ENCODE data around the gene TBC1D20.

TBC1D20 gene

DNA sequence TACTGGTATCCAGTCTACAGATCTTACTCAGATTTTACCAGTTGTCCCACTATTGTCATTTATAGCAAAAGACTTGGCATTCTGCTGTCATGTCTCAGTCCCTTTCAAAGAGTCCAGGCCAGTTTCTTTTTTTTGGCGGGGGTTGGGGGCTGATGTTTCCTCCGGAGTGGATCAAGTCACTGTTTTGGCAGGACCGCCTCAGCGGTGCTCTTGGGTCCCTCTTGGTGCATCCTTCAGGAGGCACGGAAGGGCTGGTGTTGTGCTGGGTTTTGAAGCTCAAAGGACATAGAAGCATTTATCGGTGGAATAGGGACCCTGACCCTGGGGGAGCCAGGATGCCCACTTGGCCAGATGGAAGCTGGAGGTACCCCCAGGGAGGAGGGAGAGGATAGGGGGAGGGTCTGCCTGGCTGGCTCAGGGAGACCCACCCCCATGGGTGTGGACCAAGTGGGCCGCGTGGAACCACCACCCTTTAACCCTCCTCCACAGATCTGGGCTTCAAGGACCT is 43.4 kb downstream of the TBC1D20 start:
- no peak for DNase-seq

GRCh38 chr20:417801-418342 is 44.5 kb downstream of the TBC1D20 start:
- DNase-seq: no peak

- no peak for DNase-seq
Observed at GRCh38 chr20:416950-417800, 45.2 kb downstream of the TBC1D20 start.

DNA sequence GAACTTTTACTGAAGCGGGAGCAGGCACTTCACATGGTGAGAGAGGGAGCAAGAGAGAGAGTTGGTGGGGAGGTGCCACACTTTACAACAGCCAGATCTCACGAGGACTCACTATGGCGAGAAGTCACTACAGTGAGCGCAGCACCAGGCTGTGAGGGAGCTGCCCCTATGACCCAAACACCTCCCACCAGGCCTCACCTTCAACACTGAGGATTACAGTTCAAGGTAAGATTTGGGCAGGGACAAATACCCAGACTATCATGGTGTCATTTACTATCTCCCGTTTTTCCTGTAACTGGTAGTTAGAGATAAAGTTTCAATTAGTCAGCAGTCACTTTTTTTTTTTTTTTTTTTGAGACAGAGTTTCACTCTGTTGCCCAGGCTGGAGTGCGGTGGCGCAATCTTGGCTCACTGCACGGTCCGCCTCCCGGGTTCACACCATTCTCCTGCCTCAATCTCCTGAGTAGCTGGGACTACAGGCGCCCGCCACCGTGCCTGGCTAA is 46.5 kb downstream of the TBC1D20 start:
- no peak for DNase-seq

- DNase-seq: no peak
Observed at GRCh38 chr20:414161-414560, 48.2 kb downstream of the TBC1D20 start.

DNA sequence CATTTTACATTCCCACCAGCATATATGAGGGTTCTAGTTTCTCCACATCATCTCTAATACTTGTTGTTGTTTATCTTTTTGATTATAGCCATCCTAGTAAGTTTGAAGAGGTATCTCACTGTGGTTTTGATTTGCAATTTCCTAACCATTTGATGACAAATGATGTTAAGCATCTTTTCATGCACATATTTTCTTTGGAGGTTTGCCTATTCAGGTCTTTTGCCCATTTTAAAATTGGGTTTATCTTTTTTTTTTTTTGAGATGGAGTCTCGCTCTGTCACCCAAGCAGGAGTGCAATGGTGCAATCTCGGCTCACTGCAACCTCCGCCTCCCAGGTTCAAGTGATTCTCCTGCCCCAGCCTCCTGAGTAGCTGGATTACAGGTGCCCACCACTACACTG is 50.3 kb downstream of the TBC1D20 start:
- DNase-seq: no peak

DNA sequence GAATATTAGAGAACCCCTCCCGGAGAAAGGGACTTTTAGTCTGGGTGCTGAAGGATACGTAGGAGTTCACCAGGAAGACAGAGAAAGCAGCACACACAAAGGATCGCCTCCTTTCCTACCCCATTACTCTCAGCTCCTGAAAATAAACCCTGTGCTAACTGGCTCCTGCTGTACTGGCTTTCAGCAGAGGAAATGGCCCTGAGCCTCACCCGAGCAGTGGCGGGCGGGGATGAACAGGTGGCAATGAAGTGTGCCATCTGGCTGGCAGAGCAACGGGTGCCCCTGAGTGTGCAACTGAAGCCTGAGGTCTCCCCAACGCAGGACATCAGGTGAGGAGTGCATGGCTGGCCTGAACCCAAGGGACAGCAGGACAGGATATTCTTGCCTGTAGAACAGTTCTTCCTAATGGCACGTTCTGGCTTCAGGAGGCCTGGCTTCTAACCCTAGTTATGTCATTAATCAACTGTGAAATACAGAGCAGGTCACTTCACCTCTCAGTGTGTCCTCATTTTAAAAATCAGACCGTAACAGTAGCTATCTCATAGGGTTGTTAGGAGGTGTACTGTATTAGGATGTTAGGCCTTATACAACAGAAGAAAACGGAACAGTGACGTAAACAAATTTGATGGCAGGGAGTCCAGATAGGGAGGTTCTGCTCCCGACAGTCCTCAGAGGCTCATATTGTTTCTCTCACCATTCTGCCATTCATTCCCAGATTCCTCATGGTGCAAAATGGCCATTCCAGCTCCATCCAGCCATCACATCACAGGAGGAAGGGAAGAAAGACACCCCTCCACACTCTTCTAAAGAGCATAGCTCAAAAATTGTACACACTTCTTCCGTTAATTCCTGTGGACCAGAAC is 52.4 kb downstream of the TBC1D20 start:
- DNase-seq: no peak

DNA sequence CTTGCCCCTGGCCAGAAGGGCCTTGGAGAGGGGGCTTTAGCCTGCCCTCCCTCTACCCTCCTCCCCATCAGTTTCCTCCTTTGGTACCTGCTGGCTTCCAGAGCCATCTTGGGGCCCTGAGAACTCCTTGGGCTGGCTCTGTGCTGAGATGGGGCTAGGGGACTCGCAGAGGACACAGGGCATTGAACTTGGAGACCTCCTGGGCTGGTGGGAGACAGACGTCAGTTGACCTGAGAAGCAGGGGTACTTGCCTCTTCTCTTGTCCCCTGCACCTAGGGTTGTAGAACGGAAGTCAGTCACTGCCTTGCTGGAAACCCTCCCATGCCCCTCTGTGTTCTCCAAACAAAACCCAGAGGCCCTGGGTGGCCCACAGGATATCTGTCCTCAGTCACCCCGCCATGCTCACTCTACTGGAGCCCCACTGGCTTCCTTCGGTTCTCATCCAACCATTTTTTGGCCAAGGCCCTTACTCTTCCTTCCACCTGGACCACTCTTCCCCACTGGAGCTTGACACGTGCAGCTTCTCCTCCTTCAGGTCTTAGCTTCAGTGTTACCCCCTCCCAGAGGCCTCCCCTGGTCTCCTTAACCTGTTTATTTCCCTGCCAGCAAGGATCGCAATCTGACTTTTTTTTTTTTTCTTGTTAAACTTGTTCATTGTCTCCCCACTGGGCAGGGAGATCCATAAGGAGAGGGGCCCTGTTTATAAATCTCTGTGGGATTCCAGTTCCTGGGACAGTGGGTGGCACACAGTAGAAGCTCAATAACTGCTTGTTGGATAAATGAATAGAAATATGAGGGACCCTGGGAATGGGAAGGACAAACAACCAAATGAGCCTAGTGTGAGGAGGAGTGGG is 53.3 kb downstream of the TBC1D20 start:
- no peak for DNase-seq

- DNase-seq: peak; percentile 71
Observed at GRCh38 chr20:407953-408842, 54.1 kb downstream of the TBC1D20 start, which contains the start of gene RBCK1. RBCK1 (plus strand) TSS chr20:408299; CDS start chr20:408758, 459 bp downstream.

GRCh38 chr20:407133-407952 is 55.0 kb downstream of the TBC1D20 start:
- DNase-seq: peak; percentile 53

- DNase-seq: no peak
Observed at GRCh38 chr20:406200-407132, 55.9 kb downstream of the TBC1D20 start.

GRCh38 chr20:404088-404487 is 58.2 kb downstream of the TBC1D20 start:
- no peak for DNase-seq

GRCh38 chr20:403582-403957 is 58.8 kb downstream of the TBC1D20 start:
- DNase-seq: no peak

GRCh38 chr20:402898-403581 is 59.3 kb downstream of the TBC1D20 start:
- DNase-seq: no peak

DNA sequence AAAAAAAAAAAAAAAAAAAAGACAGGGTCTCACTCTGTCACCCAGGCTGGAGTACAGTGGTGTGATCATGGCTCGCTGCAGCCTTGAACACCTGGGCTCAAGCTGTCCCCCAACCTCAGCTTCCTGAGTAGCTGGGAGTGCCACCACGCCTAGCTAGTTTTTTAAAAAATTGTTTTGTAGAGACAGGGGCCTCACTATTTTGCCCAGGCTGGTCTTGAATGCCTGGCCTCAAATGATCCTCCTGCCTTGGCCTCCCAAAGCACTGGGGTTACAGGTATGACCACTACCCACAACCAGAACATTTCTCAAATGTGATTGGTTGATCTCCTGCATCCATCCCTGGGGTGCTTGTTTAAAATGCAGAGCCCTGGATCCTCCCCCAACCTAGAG is 59.8 kb downstream of the TBC1D20 start:
- no peak for DNase-seq

DNA sequence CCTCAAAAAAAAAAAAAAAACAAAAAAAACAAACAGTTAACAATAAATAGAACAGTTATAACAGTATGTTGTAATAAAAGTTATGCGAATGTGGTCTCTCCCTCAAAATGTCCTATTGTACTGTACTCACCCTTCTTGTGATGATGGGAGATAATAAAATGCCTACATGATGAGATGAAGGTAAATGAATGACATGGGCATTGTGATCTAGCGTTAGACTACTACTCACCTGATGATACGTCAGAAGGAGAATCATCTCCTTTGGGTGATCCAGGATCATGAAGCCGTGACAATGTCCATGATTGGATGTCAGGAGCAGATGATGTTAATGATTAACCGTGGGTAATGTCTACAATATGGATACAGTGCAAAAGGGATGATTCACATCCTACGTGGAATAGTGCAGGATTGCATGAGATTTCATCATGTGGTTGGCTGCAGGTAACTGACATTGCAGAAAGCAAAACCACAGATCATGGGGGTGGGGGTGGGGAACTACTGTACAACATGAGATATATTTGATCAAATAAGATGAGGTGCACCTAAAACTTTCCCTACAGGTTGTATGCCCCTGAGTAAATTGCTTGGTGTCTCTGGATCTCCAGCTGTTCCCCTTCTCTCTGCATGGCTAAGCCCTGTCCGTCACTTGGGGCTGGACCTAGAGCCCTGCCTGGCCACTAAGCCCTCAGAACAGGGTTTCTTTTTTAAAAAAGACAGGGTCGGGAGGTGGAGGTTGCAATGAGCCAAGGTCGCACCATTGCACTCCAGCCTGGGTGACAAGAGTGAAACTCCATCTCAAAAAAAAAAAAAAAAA is 60.4 kb downstream of the TBC1D20 start:
- DNase-seq: no peak

DNA sequence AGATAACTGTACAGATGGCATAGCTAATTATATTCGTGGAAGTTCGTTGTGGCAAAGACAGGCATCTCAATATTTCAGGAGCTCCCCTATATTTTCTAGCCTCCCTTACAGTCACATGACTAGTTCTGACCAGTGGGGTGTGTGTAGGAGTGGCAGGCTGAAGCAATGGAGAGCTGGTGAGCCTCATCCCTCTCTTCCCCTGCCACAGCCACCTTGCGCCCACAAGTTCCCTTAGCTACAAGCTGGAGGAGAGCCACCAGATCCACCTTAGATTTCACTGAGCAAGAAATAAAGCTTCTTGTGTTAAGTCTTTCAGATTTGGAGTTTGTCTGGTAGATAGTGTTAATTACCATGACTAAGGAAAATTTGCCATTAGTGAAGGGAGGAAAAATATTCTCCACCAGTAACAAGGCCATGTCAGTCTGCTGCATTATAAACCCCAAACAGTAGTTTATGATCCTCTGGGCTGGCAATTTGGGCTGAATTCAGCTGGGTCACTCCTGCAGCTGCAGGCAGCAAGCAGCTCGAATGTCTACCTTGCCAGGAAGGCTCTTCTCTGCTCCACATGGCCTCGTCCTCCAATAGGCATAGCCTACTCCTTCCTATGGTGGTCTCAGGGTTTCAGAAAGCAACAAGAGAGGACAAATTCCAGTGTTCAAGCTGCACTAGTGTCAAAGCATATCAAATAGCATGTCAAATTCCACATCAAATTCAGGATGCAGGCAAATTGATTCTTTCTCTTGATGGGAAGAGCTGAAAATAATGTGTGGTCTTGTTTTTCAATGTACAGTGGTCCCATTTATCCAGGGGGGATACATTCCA is 61.7 kb downstream of the TBC1D20 start:
- DNase-seq: no peak

Measured in DMS79 treated with DMSO at 0.1 percent for 48 hours (cell line).